Activated CD4-positive, alpha-beta T cell treated with anti-CD3 and anti-CD28 coated beads for 36 hours (primary cell): ENCODE data around the gene PRPF18. TPM values are rescaled to one million over a fixed set of nuclear protein-coding genes. Genes with fewer than 3 reads are reported as not detected.

ENCODE experiments used
- ATAC-seq: fragments of 200-7000 bp; cut with Tn5 transposase; one replicate; pipeline ENCODE4 v1.10.0; 2021; ENCODE audit warnings: mild to moderate bottlenecking, moderate library complexity
- CTCF ChIA-PET: fragments of 350-600 bp; sonication (Branson Sonifier 250); formaldehyde crosslinking; loops from one replicate; lab custom pipeline; 2021; ENCODE audit warnings: antibody characterized with exemption; lab: Charles Lee
- POLR2A ChIA-PET: fragments of 350-600 bp; sonication (Branson Sonifier 250); formaldehyde crosslinking; loops from one replicate; lab custom pipeline; 2021; ENCODE audit warnings: antibody characterized with exemption, inconsistent platforms; lab: Charles Lee
- DNase-seq: peaks from one replicate; pipeline ENCODE4 v3.0.0-alpha.2; 2020
- H3K27ac Mint-ChIP-seq: one replicate; pipeline ENCODE4 v1.8.0; 2021; ENCODE audit warnings: mixed read lengths
- H3K27me3 Mint-ChIP-seq: one replicate; pipeline ENCODE4 v1.8.0; 2021; ENCODE audit warnings: mixed read lengths
- H3K36me3 Mint-ChIP-seq: one replicate; pipeline ENCODE4 v1.8.0; 2021; ENCODE audit warnings: low read depth, mixed read lengths
- H3K4me1 Mint-ChIP-seq: one replicate; pipeline ENCODE4 v1.8.0; 2021; ENCODE audit warnings: mixed read lengths
- H3K4me3 Mint-ChIP-seq: one replicate; pipeline ENCODE4 v1.8.0; 2021; ENCODE audit warnings: mild to moderate bottlenecking, moderate library complexity, mixed read lengths
- H3K9me3 Mint-ChIP-seq: one replicate; pipeline ENCODE4 v1.8.0; 2021; ENCODE audit warnings: low read depth, mixed read lengths
- intact Hi-C, 2 experiments: fragments of 100-400 bp; cut with DNase I in 1 of 2; cut with micrococcal nuclease in 1 of 2; formaldehyde crosslinking; loops; one replicate each; pipeline versions ENCODE4 v1.14.2 to v1.15.1; 2022 to 2024; cut with DNase I, micrococcal nuclease
- total RNA-seq, 2 experiments: library from RNA; stranded (reverse); gene quantifications; one replicate each; pipeline ENCODE4 v1.2.3, GENCODE V29; 2021

The PRPF18 gene
- total RNA-seq, 2 experiments from 2014 or later, result 21.0 to 22.1 TPM

GRCh38 chr10:13637894-13638293, 51.1 kb downstream of the PRPF18 start:
- peaks cover 24% of the 10 kb centered on the region for H3K9me3 Mint-ChIP-seq
- CTCF ChIA-PET, result no interaction called here
- intact Hi-C loops, result no loop called here
- no peak overlapping the region for H3K27ac Mint-ChIP-seq
- H3K27me3 Mint-ChIP-seq, result no peaks in the 10 kb centered on the region
- H3K4me1 Mint-ChIP-seq, result no peaks in the 10 kb centered on the region
- no peak for ATAC-seq
- POLR2A ChIA-PET, result no interaction called here
- H3K4me3 Mint-ChIP-seq, result no peak overlapping the region
- H3K36me3 Mint-ChIP-seq, result peaks cover 59% of the 10 kb centered on the region
- DNase-seq, result no peak

GRCh38 chr10:13642293-13642692, 55.5 kb downstream of the PRPF18 start:
- H3K4me3 Mint-ChIP-seq, result no peak overlapping the region
- POLR2A ChIA-PET, result no interaction called here
- H3K4me1 Mint-ChIP-seq, result no peaks in the 10 kb centered on the region
- H3K27me3 Mint-ChIP-seq, result no peaks in the 10 kb centered on the region
- peaks cover 69% of the 10 kb centered on the region for H3K36me3 Mint-ChIP-seq
- CTCF ChIA-PET, result interaction anchor here (0.6 kb wide), 1 partner anchor 718 kb away, joined by 3 read pairs; no protein-coding TSS in a partner anchor
- peaks cover 24% of the 10 kb centered on the region for H3K9me3 Mint-ChIP-seq
- no peak overlapping the region for H3K27ac Mint-ChIP-seq
- DNase-seq (no peak), ATAC-seq (no peak)
- intact Hi-C loops, result no loop called here

GRCh38 chr10:13643016-13643415, 56.3 kb downstream of the PRPF18 start:
- ATAC-seq, result no peak
- POLR2A ChIA-PET, result no interaction called here
- peaks cover under 1% of the 10 kb centered on the region for H3K4me1 Mint-ChIP-seq

GRCh38 chr10:13644866-13645265, 58.1 kb downstream of the PRPF18 start:
- intact Hi-C loops, result no loop called here
- Mint-ChIP-seq H3K4me1 (peaks cover 14% of the 10 kb centered on the region), H3K4me3 (no peak overlapping the region), H3K9me3 (peaks cover 24% of the 10 kb centered on the region), H3K36me3 (peaks cover 49% of the 10 kb centered on the region), H3K27me3 (no peaks in the 10 kb centered on the region), H3K27ac (no peak overlapping the region)
- DNase-seq (no peak), ATAC-seq (no peak)
- ChIA-PET POLR2A (no interaction called here), CTCF (interaction anchor here (0.6 to 0.8 kb wide), 2 partner anchors 14 to 49 kb away, joined by 3 read pairs; no protein-coding TSS in a partner anchor)

More at GRCh38 chr10:13643016-13643415, 56.3 kb downstream of the PRPF18 start:
- no peaks in the 10 kb centered on the region for H3K27me3 Mint-ChIP-seq
- CTCF ChIA-PET, result no interaction called here
- no peak for DNase-seq
- H3K36me3 Mint-ChIP-seq, result peaks cover 63% of the 10 kb centered on the region
- H3K27ac Mint-ChIP-seq, result no peak overlapping the region
- intact Hi-C loops, result no loop called here
- peaks cover 24% of the 10 kb centered on the region for H3K9me3 Mint-ChIP-seq
- no peak overlapping the region for H3K4me3 Mint-ChIP-seq

- ChIA-PET POLR2A (no interaction called here), CTCF (interaction anchor here (1.5 kb wide), 1 partner anchor 11 kb away, joined by 7 read pairs; no protein-coding TSS in a partner anchor)
- intact Hi-C loops, result no loop called here
- no peak overlapping the region for H3K27ac Mint-ChIP-seq
- H3K27me3 Mint-ChIP-seq, result no peaks in the 10 kb centered on the region
- ATAC-seq (no peak), DNase-seq (no peak)
- H3K36me3 Mint-ChIP-seq, result peaks cover 19% of the 10 kb centered on the region
- H3K4me1 Mint-ChIP-seq, result peaks cover 30% of the 10 kb centered on the region
- no peaks in the 10 kb centered on the region for H3K9me3 Mint-ChIP-seq
- no peak overlapping the region for H3K4me3 Mint-ChIP-seq
These were observed 61.7 kb downstream of the PRPF18 start for GRCh38 chr10:13648425-13648824.

- POLR2A ChIA-PET, result interaction anchor here (0.6 kb wide), 1 partner anchor 171 kb away, joined by 4 read pairs; no protein-coding TSS in a partner anchor
- Mint-ChIP-seq H3K4me3 (no peak overlapping the region), H3K4me1 (peaks cover 35% of the 10 kb centered on the region), H3K27me3 (no peaks in the 10 kb centered on the region), H3K27ac (no peak overlapping the region), H3K36me3 (peaks cover 13% of the 10 kb centered on the region), H3K9me3 (no peaks in the 10 kb centered on the region)
- ATAC-seq, result no peak
- no peak for DNase-seq
- intact Hi-C loops, result no loop called here
- CTCF ChIA-PET, result interaction anchor here (0.9 kb wide), 2 partner anchors 10 to 127 kb away, joined by 3 read pairs; no protein-coding TSS in a partner anchor
These were observed 63.2 kb downstream of the PRPF18 start for GRCh38 chr10:13649844-13650520.

GRCh38 chr10:13650961-13651360, 64.2 kb downstream of the PRPF18 start:
- Mint-ChIP-seq H3K27me3 (no peaks in the 10 kb centered on the region), H3K4me1 (peaks cover 35% of the 10 kb centered on the region), H3K4me3 (no peak overlapping the region), H3K36me3 (peaks cover 7% of the 10 kb centered on the region), H3K9me3 (no peaks in the 10 kb centered on the region), H3K27ac (no peak overlapping the region)
- intact Hi-C loops, result no loop called here
- DNase-seq (no peak), ATAC-seq (no peak)
- ChIA-PET CTCF (interaction anchor here (0.9 kb wide), 2 partner anchors 9 to 23 kb away, joined by 3 read pairs; no protein-coding TSS in a partner anchor), POLR2A (no interaction called here)

GRCh38 chr10:13651969-13652720, 65.4 kb downstream of the PRPF18 start:
- DNase-seq (peak; percentile 43), ATAC-seq (peak; percentile 76)
- intact Hi-C loops, result no loop called here
- H3K36me3 Mint-ChIP-seq, result peaks cover 3% of the 10 kb centered on the region
- CTCF ChIA-PET, result interaction anchor here (0.6 to 1.0 kb wide), 2 partner anchors 12 to 1932 kb away, joined by 3 to 4 read pairs; no protein-coding TSS in a partner anchor
- no peaks in the 10 kb centered on the region for H3K9me3 Mint-ChIP-seq
- no peak overlapping the region for H3K4me3 Mint-ChIP-seq
- H3K27me3 Mint-ChIP-seq, result no peaks in the 10 kb centered on the region
- H3K27ac Mint-ChIP-seq, result peak overlapping the region; percentile 62
- peaks cover 35% of the 10 kb centered on the region for H3K4me1 Mint-ChIP-seq
- POLR2A ChIA-PET, result interaction anchor here (0.6 to 1.5 kb wide), 2 partner anchors 37 to 533 kb away, joined by 3 read pairs; no protein-coding TSS in a partner anchor

GRCh38 chr10:13652860-13653259, 66.1 kb downstream of the PRPF18 start:
- Mint-ChIP-seq H3K27me3 (no peaks in the 10 kb centered on the region), H3K27ac (no peak overlapping the region), H3K9me3 (no peaks in the 10 kb centered on the region), H3K4me3 (no peak overlapping the region), H3K4me1 (peaks cover 35% of the 10 kb centered on the region), H3K36me3 (peaks cover 3% of the 10 kb centered on the region)
- no peak for DNase-seq
- ChIA-PET CTCF (interaction anchor here (0.6 kb wide), 1 partner anchor 1933 kb away, joined by 3 read pairs; no protein-coding TSS in a partner anchor), POLR2A (interaction anchor here (0.6 to 1.5 kb wide), 2 partner anchors 37 to 533 kb away, joined by 3 read pairs; no protein-coding TSS in a partner anchor)
- peak; percentile 34 for ATAC-seq
- intact Hi-C loops, result no loop called here

- Mint-ChIP-seq H3K4me3 (no peak overlapping the region), H3K27ac (no peak overlapping the region), H3K36me3 (peaks cover 3% of the 10 kb centered on the region), H3K9me3 (no peaks in the 10 kb centered on the region), H3K4me1 (peaks cover 28% of the 10 kb centered on the region), H3K27me3 (no peaks in the 10 kb centered on the region)
- ChIA-PET POLR2A (no interaction called here), CTCF (no interaction called here)
- DNase-seq, result no peak
- ATAC-seq, result no peak
- intact Hi-C loops, result no loop called here
These were observed 67.5 kb downstream of the PRPF18 start for GRCh38 chr10:13654118-13654830.

- Mint-ChIP-seq H3K36me3 (peaks cover 3% of the 10 kb centered on the region), H3K9me3 (no peaks in the 10 kb centered on the region), H3K4me1 (peaks cover 32% of the 10 kb centered on the region), H3K27me3 (no peaks in the 10 kb centered on the region), H3K4me3 (no peak overlapping the region), H3K27ac (no peak overlapping the region)
- no peak for DNase-seq
- ChIA-PET POLR2A (no interaction called here), CTCF (no interaction called here)
- no peak for ATAC-seq
- intact Hi-C loops, result no loop called here
These were observed 68.1 kb downstream of the PRPF18 start for GRCh38 chr10:13654846-13655245.
